IPS-NIHi7 (cell line): ENCODE measurements around the gene RIMKLA.
A peak's percentile ranks its signal among the peaks of the same experiment; 100 is the strongest.

ENCODE experiments used
- DNase-seq: peaks from one replicate; pipeline ENCODE4 v3.0.0; 2012; ENCODE audit warnings: mixed read lengths; ENCODE audit errors: extremely low spot score

RIMKLA gene, protein sequence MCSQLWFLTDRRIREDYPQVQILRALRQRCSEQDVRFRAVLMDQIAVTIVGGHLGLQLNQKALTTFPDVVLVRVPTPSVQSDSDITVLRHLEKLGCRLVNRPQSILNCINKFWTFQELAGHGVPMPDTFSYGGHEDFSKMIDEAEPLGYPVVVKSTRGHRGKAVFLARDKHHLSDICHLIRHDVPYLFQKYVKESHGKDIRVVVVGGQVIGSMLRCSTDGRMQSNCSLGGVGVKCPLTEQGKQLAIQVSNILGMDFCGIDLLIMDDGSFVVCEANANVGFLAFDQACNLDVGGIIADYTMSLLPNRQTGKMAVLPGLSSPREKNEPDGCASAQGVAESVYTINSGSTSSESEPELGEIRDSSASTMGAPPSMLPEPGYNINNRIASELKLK

DNA sequence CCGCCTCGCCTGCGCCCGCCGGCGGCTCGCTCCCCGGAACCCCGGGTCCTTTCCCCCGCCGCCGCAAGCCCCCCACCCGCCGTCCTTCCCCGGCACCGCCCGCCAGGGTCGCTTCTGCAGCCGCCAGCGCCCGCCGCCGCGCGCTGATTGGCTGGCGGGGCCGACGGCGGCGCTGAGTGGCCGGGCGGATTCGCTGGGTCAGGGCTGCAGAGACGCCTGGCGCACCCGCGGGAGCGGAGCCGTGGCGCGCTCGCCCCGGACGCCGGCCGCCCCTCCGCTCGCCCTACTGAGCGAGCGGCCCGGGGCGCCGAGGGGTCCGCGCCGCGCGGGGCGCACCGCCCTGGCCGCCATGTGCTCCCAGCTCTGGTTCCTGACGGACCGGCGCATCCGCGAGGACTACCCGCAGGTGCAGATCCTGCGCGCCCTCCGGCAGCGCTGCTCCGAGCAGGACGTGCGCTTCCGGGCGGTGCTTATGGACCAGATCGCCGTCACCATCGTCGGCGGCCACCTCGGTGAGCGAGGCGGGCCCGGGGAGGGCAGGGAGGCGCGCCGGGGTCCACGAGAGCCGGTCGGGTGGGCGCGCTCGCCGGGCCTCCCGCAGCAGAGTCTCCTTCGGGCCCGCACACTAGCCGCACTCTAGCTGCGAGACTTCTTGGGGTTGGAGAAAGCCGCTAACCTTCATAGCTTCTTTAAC is at the start of gene RIMKLA:
Gene RIMKLA (plus strand): TSS at position 207 of the 694 bp plus-strand sequence. CDS start 143 bp downstream, at position 350.
- DNase-seq = peak; percentile 94

DNA sequence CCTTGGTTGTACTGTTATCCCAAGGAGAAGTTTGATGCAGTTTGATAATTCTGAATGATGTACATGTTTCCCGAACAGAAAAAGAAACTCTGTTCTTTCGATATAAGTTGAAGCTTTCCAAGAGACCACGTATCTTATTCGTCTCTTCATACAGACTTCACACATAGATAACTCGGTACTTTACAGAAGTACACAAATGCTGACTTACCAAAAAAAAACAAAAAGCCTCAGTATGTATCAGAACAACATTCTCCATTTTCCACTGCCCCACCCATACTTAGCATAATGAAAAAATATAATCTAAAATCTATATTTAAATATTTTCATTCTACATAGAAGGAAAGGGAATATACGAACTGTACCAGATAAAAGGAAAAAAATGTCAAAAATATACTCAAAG is 47.7 kb upstream of the RIMKLA start:
- DNase-seq = no peak

DNA sequence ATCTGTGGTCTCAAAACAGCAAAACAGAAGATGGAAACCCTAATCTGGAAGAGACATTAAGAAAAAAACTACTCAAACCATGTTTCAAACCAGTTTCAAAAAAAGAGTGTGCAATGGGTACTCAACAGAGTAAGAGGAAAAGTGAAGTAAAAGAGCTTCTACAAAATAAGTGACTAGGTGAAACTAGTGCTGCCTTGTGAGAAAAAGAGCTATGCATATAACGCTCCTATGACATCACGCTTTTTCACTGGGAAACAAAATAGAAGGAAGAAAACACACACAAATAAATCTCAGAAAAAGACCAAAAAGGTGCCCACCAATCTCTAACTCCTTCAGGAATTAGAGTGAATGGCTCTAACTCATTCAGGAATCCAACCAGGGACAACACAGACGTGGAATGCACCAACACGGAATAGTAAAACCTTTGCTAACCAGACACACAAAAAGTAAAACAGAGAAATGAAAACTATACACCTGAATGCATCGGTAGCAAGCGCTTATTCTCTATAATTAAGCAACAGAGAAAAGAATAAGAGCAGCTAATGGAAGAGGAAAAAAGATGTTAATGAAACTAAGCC is 46.8 kb upstream of the RIMKLA start:
- no peak for DNase-seq

DNA sequence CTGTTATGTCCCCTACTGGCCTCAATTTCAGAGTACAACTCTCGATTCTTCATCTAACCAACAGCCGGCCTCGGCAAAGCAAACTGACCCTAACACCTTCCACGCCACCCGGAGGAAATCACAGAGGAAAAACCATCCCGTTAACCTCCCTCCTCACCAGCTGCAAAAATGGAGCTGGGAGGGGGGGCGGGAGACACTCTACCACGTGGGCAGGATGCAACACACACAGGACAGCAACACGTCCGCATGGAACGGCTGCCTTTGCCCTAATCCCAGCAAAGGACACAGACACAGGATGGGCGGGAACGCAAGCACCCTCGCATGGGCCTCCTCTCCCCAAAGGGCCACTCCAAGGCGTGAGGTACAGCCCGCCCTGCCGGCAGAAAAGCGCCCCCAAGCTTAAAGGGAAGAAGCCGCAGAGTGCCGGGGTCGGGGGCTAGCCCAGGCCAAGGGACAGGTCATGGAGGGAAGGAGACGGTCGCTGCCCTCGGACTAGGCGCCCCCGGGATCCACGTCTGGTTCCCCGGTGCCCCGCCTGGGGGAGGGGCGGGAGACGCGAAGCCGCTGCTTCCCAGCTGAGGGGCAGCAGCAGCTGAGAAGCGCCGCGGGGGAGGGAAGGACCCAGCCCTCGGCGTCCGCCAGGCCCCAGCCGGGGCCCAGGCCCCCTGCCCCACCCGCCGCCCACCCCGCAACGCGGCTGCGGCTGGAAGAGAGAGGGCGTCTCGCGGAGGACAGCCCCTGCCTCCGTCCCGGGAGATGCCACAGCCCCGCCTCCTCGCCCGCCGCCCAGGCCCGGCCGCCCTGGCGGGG is 46.1 kb upstream of the RIMKLA start:
- DNase-seq = peak; percentile 73

DNA sequence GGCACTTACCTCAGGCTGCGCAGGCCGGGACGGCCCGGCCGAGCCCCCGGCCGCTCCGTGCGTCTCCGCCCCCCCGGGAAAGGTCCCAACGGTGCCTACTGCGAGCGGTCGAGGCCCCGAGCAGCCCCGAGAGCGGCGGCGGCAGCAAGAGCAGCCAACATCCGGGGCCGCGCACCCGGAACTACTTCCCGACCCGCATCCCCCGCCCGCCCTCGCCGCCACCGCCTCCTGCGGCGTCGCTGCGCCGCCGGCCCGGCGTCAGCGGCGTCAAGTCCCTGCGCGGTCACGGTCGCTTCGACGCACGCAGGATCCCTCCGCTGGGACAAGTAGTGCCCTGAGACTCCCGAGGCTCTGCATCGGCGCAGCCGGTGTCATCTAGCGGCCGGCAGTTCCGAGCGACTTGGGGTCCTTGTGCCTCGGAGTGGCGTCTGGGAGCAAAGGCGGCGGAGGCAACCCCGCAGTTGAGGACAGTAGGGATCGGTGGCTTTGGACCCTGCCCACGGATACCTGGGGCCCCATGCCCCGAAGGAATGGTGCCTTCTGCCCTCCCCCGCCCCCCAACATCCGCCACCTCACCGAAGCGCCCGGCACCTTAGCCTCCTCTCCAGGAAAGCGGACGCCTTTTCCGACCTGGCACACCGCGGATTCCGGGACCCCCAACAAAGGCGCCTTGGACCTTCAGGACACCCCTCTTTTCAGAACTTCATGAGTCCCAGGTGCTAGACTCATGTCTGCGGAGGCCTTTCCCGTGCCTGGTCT is 45.4 kb upstream of the RIMKLA start, which contains the start of gene FOXJ3:
Gene FOXJ3 (minus strand): TSS at position 186 of the 759 bp plus-strand sequence. CDS start 24,142 bp downstream, outside the sequence.
- DNase-seq = peak; percentile 95

DNA sequence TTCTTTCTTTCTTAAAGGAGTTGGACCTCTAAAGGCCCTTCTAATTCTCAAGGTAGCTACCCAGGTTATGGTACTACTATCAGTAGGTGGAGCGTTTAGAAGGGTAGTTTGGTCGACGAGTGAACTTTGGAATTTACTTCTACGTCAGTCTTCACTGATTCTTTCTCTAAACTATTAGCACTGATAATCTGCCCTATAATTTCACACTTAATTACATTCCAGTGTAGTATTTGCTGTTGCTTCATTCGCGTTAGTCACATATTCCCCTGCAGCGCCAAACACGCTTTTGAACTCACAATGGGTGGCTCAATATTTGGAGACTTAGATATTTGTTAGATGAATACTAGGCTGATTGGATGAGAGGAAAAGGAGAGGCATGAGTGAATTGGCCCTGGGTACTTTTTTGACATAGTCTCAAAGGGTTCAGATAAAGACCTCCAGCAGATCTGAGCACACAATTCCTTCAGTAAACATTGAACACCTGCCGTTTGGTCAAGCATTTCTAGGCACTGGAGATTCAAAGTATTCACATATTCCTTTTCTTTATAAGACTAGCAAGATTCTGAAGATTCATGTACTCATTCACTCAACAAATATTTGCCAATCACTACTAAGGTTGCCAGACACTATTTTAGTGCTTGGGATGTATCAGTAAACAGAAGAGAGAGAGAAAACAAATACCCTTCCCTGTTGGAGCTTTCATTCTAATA is 44.6 kb upstream of the RIMKLA start:
- DNase-seq = no peak

DNA sequence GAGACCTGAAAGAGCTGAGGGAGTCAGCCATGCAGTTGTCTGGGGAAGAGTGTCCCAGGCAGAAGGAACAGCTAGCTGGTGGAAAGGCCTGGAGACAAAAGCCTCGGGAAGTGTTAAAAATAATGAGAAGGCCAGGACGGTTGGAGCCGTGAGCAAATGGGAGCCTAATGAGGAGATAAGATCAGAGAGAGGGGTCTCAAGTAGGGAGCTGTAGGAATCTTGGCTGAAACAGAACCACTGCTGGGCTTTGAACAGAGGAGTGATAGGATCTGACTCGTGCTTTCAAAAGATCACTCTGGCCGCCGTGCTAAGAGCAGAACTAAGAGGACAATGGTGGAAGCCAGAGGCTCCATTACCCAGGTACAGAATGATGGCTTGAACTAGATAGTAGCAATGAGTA is 43.6 kb upstream of the RIMKLA start:
- no peak for DNase-seq

DNA sequence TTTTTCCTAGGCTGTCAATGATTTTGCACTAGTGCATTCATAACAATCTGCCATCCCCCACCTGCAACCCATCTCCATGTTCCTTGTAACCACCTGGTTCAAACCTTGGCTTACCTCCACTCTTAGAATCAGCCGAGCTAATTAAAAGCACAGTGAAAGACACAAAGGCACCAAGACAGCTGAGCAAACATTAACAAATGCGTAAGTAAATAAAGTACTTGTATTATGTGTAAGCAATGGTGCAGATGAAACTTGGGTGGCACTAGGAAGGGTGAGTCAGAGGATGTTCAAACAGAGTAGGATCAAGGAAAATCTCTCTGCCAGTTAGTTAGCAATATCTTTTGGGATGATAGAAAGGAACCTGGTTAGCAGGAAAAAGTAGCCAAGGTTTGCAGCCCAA is 40.5 kb upstream of the RIMKLA start:
- DNase-seq = no peak

DNA sequence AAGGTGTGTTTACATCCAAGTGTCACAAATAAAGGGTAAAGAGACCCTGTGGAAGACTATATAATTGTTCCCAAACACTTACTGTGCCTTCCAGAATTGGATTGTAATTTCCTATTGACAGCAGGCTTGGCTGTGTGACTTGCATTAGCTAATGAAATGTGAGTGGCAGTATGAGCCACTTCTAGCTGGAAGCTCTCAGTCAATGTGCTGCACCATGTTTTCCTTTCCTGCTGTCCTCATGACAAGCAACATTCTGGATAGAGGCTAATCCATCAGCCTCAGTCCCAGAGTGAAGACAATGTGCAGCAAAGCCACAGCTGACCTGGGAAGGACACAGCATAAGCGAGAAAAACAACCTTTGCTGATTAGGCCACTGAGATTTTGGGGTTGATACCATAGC is 39.7 kb upstream of the RIMKLA start:
- no peak for DNase-seq

DNA sequence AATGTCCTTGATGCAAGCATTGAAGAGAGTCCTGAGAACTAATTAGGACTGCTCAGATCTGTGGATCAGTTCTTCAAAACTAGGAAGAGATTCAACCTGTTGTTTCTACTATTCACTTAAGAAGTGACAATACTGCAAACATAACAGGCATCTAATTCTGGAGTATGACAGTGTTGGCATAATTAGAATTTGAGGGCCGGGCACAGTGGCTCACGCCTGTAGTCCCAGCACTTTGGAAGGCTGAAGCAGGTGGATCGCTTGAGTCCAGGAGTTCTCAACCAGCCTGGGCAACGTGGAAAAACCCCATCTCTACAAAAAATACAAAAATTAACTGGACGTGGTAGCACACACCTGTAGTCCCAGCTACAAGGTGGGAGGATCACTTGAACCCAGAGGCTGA is 37.5 kb upstream of the RIMKLA start:
- DNase-seq = no peak

DNA sequence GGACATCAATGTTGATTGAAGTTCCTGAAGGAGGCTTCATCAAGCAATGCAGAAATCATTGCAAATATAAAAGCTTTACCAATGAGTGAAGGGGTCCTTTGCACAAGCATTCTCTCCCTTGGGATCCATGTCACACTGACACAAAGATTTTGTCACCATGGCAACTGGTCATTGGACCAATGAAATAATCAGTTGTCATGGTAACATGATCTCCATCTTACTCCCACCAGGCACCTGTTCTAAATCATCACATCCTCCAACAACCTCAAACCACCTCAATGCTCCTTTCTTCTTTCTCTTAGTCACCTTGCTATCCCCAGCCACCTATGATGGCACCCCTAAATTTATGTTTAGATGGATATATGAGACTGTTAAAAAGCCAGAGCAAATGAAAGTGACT is 32.1 kb upstream of the RIMKLA start:
- DNase-seq = no peak

DNA sequence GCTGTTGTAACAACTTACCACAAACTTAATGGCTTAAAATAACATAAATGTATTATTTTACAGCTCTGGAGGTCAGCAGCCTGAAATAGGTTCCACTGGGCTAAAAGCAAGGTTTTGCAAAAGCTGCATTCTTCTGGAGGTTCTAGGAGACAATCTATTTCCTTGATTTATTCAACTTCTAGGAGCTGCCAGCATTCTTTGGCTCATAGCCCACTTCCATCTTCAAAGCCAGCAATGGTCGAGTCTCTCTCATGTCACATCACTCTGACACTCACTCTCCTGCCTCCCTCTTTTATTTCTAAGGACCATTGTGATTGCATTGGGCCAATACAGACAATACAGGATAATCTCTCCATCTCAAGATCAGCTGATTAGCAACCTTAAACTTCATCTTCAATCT is 30.5 kb upstream of the RIMKLA start:
- DNase-seq = no peak

DNA sequence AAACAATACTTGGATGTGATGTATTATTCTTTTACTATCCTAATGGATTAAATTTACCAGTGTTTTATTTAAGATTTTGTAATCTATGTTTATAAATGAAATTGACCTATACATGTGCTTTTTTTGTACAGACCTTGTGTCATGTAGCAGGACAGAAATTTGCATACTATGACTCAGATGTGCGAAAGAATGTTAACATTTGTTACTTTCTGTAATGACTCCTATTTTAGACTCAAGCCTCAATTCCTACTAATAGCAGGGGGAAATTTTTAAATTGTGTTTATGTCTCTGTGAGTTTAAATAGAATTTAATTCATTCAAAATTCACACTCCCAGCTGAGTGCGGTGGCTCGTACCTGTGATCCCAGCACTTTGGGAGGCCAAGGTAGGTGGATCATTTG is 21.8 kb upstream of the RIMKLA start:
- no peak for DNase-seq

DNA sequence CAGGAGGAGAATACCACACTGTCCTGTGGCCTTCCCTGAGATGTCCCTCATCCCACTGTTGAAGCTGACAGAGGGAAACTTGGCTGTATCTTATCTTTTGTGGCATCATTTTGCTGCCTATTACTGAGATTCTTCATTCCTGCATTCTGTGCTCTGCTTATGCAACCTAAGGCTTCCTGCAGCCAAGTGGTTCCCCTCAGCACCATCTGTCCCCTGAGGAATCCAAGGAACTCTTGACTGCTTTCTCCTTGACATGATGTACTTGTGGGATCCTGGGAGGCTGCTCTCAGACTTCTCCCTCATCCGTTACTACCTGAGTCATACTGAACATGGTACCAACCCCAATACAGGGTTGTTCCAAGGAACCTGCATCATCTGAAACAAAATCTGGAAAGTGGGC is 21.1 kb upstream of the RIMKLA start:
- no peak for DNase-seq

DNA sequence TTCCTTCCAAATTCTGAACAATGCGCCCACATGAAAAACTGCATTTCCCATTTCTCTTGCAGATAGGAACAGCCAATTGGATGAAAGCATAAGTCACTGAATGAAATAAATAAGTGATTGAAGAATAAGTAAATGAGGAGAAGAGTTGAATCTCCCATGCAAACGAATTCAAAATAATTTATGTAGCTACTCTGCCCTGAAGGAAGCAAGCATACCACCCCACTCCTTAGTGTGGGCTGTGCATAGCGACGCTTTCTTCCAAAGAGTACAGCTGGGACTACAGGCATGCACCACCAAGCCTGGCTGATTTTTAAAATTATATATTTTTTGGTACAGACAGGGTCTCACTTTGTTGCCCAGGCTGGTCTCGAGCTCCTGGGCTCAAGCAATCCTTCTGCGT is 16.5 kb upstream of the RIMKLA start:
- no peak for DNase-seq

DNA sequence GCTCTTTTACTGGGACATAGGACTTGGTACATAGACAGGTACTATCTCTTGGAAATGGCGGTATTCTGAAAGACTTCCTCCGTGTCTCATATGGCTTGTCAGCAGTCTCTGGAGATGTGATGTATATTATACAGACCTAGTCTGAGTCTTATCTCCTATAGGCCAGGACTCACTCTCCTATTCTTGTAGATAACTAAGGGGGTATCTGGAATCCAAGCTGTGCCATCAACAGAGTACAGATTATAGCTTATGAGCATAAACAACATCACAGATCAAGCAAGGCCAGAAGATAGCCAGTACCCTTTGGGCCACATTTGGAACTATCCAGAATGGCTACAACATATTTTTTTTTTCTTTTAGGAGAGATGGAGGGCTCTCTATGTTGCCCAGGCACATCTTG is 16.1 kb upstream of the RIMKLA start:
- DNase-seq = no peak

DNA sequence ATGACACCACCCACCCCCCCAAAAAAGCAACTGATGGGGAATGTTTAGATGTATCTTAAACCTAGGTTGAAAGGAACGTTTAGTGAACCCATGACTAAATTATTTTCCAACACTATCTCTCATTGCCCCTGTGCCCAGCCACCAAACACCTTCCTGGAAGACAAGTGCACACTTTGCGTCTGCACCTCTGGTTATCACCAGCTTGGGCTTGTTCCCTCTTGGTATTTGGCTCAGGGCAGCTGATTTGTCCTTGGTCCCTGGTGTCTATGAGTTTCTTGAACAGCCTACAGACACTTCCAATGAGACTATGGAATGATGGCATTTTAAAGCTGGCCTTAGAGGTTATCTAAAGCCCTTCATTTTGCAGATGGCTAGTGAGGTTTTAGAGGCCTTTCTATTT is 15.5 kb upstream of the RIMKLA start:
- no peak for DNase-seq

DNA sequence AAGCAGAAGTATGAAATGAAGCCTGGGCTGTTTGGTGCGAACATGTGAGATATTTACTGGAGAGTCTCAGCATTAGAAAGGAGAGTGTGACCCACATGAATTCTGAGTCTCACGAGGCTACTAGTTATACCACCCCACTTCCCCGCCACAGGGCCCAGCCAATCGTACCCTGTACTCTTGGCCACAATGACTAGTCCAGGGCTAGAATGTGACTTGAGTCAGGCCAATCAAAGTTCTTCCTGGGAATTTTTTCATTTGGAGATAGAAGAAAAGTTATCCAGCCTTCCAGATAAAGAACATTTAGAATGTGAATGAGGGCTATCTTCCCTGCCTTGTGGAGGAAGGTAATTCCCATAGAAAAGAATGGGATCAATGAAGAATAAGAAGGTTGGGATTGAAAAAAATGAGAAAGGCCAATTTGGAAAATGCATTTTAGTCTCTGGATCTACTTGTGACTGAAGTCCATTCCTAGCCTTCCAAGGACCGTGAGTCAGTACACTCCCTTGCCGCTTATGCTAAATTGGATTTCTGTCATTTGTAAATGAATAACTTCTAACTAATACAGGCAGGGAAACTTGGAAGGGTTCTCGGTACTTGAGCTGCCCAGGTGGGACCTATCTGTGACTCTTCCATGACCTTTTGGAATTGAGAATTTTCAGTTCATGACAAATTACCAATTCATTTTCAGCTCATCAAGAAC is 12.3 kb upstream of the RIMKLA start:
- no peak for DNase-seq

DNA sequence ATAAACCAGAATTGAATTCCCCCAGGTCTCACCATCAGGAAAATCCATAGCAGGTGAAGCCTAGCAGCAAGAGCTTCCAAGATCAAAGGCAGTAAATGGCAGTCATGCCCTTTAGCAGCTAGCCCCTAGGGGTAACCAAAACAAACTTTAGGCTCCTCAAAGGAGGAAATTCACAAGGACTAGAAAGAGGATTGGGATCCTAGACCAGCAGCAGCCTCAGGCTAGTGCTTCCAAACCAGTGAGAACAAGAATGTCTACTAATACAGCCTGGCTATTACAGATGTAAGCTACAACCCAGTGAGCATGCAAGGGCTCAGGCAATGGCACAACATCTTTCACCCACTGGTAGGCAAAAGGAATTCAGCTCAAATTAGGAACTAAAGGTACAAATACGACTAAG is 11.1 kb upstream of the RIMKLA start:
- DNase-seq = no peak
